Stimulated activated CD8-positive, alpha-beta memory T cell treated with anti-CD3 and anti-CD28 coated beads, Interleukin-4, amount 100 ng/mL, for 48 hours (primary cell): ENCODE data around the gene COQ5.
"Not testable (repeated sequence)": the region's sequence is repeated elsewhere in the genome, so short reads cannot be mapped to it uniquely, and the experiment has no call there.

ENCODE experiments used
- DNase-seq: peaks from one replicate; pipeline ENCODE4 v3.0.0-alpha.2; 2020

Gene COQ5

DNA sequence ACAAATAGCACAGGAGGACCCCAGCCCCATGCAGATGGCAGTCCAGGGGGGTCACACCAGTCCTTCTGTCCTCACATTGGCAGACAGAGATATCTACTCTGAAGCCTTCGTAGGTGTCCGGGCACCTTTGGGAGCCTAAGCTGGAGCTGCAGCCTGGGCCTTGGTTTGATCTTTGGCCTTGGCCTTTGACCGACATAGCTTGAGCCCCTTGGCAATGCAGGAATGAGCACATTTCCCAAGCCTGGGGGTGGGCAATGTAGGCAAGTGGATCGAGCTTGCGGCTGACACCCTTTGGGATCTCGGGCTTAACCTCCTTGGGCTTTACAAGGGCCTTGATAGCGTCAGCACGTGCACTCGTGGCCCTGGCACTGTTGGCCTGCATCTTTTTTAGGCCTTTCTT is 6.4 kb downstream of the COQ5 start:
- DNase-seq, result no peak

DNA sequence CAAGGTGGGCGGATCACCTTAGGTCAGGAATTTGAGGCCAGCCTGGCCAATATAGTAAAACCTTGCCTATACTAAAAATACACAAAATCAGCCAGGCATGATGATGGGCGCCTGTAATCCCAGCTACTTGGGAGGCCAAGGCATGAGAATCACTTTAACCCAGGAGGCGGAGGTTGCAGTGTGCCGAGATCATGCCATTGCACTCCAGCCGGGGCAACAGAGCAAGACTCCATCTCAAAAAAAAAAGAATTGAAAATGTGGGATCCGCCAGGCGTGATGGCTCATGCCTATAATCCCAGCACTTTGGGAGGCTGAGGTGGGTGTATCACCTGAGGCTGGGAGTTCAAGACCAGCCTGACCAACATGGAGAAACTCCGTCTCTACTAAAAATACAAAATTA is 9.6 kb downstream of the COQ5 start:
- DNase-seq, result not testable (repeated sequence)

DNA sequence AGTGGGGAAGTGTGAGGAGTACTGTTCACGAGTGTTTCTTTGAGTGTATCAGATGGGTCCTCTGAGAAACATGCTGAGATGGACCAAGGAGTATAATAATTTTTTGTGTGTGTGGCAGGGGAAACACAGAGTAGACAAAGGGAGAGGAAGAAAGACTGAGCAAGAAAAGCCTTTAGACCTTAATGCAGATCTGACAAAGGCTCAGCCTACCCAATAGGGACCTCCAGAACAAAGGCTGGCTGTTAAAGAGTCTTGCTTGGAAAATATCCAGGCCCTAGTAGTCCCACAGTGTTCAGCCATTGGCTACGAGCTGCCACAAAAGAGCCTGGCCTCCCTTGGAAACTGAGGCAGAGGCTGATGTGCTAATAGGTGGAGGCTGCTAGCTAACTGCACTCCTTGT is 13.5 kb downstream of the COQ5 start:
- no peak for DNase-seq

- DNase-seq, result no peak
Measured at GRCh38 chr12:120514002-120514401, 15.0 kb downstream of the COQ5 start.

- DNase-seq, result no peak
Measured at GRCh38 chr12:120508537-120508936, 20.4 kb downstream of the COQ5 start.

DNA sequence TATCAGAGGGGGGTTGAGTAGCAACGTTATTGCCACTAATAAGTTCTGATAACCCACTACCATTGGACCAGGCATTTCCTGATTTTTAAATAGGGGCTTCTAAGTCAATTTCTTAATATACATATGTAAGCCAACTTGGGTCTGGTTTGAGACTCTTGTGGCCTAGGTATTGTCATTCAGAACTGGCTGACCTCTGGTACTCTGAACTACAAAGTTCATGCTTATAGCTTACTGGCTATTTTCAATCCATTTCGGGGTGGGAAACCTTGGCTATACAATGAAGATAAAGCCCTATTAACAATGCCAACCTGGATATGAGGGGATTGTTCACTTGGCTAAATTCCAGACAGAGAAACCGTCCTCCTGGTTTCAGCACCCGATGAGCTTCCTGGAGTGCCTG is 24.4 kb downstream of the COQ5 start:
- DNase-seq, result no peak

- no peak for DNase-seq
Measured at GRCh38 chr12:120500581-120500980, 28.4 kb downstream of the COQ5 start.

DNA sequence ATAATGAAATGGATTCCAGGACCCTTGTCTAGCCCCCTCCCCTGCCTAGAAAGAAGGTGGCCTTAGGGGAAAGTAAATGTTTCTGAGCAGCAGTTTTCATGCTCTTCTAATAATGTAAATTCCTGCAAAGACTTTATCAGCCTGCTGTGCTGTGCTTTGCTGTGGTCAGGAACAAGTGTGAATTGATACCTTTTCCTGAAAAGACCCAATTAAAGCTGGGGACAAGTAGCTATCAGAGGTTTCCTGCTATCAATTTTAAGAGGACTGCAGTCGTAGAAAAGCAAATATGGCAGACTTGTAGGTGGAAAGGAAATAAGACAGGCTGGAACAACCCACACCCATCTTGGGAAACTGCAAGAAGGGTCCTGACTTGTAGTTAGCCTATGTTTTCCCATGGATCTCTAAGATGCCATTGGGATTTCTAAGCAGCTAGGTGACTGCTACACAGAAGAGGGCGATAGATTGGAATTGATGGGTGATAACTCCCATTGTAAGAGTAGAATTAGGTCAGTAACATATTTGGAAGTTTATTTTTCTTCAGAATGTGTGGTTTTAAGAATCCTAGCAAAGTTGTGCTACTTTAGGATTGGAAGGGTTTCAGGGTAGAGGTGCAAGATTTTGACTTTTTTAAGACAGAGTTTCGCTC is 30.0 kb downstream of the COQ5 start:
- no peak for DNase-seq

- no peak for DNase-seq
Measured at GRCh38 chr12:120497524-120498150, 31.3 kb downstream of the COQ5 start.

DNA sequence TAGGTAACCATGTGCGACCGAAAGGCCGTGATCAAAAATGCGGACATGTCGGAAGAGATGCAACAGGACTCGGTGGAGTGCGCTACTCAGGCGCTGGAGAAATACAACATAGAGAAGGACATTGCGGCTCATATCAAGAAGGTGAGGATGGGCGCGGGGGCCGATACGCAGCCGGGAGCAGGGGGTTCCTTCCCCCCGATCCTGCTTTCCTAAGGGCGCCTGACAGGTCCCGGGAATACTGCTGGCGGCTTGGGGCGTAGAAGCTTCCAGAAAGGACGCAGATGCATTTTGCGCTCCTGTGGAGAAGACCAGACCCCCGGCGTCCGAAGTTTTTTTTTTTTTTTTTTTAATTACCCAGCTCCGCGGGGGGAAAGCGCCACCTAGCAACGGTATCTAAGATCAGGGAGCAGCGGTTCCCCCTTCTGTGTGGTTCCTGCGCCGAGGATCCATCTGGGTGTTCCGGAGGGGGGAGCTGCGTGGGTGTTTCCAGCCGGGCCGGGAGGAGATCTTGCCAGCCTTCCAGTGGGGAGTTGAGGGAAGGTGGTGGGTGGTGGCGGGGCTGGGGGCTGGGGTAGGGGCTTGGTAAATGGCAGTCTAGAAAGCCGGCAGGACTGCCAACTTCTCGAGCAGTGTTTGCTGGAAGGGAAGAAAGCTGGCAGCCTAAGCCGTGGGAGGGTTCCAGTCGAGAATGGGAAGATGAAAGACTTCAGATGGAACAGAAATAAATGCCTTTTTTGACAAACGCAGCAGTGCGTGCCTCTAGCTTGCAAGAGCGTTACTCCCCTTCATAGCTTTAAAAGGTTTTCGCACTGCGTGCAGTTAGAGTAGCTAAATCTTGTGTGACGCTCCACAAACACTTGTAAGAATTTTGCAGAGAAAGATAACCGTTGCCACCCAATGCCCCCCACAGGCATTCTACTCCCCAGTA is 32.3 kb downstream of the COQ5 start:
- peak; percentile 67 for DNase-seq

- DNase-seq, result peak; percentile 99
Measured at GRCh38 chr12:120495731-120496412, 33.1 kb downstream of the COQ5 start, which contains the start of gene DYNLL1. DYNLL1 (plus strand) TSS chr12:120496113; CDS start chr12:120496422, 309 bp downstream.

DNA sequence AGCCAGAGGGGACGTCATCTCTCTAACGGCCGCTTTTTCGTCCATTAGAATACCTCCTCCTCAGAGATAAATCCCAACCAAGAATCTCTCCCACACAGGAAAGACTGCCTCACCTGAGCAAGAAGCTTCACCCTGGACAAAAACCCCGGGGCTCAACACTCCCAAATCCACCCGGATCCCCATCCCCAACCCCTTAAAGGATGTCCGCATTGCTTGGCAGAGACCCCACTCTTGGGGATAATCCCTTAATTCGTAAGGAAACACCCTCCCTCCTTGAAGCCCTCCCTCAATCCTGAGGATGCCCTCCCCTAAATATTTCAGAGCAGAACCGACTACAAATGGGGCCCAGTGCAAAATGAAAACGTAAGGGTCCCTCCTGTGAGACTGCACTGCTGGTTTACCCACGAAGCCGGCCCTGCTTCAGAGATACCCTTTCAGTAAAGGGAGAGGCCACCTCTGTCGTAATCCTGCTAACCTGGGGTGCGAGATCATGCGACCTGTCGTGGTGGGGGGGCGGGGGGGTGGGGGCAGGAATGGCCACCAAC is 33.7 kb downstream of the COQ5 start:
- DNase-seq, result no peak

DNA sequence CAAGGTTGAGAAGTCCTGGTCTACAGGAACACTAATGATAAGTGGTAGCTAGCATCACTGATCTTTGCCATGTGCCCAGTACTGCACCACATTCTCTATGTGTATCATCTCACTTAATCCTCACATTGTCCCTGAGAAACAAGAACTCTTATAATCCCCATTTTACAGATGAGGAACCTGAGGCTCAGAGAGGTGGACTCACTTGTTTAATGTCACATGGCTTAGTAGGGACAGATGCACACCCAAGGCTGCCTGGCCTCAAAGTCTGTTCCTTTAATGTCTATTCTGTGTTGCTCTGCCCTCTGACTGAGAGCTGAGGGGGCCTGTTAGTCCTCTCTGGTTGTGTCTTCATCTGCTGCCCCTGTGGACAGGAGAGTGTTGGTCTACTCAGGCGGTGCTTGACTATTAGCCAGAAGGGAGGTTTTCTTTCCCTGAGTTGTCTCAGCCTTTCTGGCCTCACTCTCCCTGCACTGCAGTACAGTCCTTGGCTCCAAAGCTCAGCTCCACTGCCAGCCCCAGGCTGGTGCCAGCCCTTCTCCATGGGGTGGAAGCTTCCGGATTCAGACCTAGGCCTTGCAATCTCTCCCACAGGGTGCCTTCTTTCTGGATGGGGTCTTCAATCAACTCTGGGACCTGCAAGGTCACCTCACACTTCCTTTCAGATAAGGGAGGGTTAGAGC is 38.0 kb downstream of the COQ5 start:
- no peak for DNase-seq

GRCh38 chr12:120490325-120490724 is 38.6 kb downstream of the COQ5 start:
- DNase-seq, result no peak

GRCh38 chr12:120489018-120489417 is 39.9 kb downstream of the COQ5 start:
- DNase-seq, result no peak

DNA sequence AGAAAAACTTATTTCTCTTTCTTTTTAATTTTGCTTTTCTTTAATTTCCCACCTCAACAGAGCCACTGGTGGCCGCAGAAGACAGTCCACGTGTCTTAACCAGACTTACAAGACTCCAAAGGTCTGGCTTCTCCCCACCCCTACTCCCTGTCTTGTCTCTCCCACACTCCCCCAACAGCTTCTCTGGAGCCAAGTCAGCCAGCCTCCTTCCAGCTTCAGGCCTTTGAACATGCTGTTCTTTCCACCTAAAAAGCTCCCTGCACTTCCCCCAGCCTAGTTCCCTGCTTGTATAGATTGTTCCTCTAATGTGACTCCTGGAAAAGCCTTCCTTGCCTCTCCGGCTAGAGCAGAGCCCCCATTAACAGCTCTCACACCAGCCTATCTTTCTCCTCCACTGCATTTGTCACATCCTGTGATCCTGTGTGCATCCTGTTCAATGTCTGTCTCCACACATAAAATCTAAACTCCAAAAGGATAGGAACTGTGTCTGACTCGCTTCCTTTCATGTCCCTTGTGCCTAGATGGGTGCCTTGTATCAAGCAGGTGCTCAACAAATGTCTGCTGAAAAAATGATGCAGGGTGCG is 40.8 kb downstream of the COQ5 start:
- DNase-seq, result no peak

DNA sequence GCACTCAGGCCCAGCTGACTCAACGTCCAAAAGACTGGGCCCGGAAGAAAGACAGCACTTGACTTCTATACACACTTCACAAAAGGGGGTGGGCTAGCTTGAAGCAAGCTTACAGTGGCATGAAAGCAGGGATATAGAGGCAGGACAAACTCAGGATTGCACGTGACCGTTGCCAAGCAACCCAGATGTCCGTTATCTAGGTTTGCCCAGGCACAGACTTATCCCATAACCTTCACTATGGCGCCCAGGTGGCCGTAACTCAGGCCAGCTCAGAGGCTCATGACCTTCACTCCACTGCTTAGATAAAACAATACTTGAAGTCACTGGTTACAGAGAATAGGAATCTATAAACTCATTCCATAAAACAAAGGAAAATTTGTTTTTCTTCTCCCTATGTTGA is 41.4 kb downstream of the COQ5 start:
- not testable (repeated sequence) for DNase-seq

DNA sequence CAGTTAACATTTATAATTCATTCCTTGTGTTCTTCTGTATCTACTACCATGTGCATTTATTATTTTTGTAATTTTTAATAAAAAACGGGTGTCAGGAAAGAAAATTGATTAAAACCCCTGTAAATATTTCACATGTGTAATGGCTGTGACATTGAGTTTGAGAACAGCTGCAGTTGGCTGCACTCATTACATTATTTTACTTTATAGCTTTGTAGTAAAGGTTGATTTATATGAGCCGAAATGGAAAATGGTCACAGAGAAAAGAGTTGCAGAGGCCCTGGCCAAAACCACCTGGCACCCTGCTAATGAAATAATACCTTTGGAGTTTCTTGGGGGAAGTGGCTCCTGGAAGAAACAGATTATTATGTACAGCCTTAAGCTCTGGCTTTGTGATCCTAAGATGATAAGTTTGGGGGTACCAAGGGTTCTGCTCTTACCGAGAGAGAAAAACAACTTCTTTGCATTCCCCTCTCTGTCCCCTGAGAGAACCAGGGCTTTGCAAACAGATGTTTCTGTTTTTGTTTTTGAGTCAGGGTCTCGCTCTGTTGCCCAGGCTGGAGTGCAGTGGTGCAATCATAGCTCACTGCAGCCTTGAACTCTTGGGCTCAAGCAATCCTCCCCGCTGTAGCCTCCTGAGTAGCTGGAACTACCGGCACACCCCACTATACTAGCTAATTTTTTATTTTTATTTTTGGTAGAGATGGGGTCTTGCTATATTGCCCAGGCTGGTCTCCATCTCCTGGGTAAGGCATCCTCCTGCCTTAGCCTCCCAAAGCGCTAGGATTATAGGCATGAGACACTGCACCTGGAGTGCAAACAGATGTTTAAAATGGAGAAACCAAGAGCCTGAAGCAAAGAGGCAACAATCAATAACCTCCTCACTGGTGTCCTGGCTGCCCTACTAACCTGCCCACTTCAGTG is 42.7 kb downstream of the COQ5 start:
- no peak for DNase-seq

GRCh38 chr12:120483621-120484020 is 45.3 kb downstream of the COQ5 start:
- no peak for DNase-seq

GRCh38 chr12:120481022-120481767 is 47.8 kb downstream of the COQ5 start:
- DNase-seq, result no peak
